HG02943 (cell line): ENCODE measurements around the gene BBLN.
"Not testable (repeated sequence)": the region's sequence is repeated elsewhere in the genome, so short reads cannot be mapped to it uniquely, and the experiment has no call there.

Source experiments
- ATAC-seq: cut with Tn5 transposase; IDR thresholded peaks from one replicate; pipeline ENCODE4 v1.9.1; 2021; ENCODE audit warnings: mild to moderate bottlenecking, low read depth, moderate library complexity; ENCODE audit not compliant: unreplicated experiment

Gene BBLN, protein sequence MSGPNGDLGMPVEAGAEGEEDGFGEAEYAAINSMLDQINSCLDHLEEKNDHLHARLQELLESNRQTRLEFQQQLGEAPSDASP

DNA sequence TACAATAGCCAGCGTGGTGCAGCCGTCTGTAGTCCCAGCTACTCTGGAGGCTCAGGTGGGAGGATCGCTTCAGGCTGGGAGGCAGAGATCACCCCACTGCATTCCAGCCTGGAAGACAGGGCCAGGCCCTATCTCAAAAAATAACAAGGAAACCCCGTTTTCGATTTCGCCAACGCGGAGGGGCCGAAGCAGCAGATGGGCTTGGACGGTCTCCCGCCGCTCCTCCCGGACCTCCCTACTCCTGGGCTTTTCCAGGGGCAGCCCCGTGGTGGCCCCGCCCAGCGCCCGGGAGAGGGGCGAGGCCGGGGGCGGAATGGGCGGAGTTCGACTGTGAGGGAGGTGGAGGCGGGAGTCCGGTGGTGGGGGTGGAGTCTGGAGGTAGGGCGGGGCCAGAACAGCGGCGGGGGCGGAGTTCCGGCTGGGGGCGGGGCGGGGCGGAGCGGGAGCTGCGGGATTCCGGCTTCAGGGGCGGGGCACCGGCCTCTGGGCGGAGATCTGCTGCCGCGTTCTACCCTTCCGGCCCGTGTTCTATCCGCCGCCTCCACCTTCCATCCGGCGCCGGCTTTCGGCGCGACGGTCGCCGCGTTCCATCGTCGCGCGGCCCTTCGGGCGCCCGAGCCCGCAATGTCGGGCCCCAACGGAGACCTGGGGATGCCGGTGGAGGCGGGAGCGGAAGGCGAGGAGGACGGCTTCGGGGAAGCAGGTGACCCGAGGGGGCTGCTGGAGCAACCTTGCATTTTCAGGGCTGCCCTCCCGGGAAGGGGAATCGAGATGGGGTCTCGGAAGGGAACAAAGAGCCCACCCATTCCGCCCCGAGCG, at the start of gene BBLN:
BBLN (plus strand) TSS at position 482 of the 819 bp plus-strand sequence; CDS start at position 625, 143 bp downstream.
- peak; percentile 62 for ATAC-seq

DNA sequence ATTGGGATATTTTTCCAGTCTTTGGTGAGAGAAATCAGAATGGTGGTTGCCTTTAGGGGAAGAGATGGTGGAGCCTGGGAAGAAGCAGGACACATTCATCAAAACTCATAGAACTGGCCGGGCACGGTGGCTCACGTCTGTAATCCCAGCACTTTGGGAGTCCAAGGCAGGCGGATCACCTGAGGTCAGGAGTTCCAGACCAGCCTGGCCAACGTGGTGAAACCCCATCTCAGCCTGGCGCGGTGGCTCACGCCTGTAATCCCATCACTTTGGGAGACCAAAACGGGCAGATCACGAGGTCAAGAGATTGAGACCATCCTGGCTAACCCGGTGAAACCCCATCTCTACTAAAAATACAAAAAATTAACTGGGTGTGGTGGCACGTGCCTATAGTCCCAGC, 48.3 kb upstream of the BBLN start:
- not testable (repeated sequence) for ATAC-seq

DNA sequence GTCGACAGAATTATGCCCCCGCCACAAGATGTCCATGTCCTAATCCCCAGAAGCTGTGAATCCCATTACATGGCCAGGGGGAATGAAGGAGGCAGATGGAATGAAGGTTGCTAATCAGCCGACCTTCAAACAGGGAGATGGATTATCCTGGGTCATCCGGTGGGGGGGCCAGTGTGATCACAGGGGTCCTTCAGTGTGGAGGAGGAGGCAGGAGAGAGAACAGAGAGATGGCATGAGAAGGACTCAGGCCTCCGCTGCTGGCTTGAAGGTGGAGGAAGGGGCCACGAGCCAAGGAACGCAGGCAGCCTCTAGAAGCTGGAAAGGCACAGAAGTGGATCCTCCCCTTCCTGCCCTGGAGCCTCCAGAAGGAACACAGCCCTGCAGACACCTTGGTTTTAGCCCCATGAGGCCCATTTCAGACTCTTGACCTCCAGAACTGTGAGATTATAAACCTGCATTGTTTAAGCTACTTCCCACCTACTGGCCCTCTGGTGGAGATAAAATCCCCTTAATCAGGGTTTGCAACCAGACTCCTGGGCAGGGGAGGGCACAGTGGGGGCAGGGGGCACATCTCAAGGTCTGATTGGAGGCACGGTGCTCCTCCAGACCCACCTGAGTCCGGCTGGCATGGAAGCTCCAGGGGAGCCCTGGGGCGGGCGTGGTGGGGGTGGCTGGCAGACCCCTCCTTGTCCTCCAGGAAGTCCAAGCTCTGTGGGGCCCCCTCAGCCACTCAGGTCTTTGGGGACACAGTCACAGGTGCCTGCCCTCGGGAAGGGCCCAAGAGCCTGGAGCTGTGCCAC, 46.3 kb upstream of the BBLN start:
- ATAC-seq = no peak

DNA sequence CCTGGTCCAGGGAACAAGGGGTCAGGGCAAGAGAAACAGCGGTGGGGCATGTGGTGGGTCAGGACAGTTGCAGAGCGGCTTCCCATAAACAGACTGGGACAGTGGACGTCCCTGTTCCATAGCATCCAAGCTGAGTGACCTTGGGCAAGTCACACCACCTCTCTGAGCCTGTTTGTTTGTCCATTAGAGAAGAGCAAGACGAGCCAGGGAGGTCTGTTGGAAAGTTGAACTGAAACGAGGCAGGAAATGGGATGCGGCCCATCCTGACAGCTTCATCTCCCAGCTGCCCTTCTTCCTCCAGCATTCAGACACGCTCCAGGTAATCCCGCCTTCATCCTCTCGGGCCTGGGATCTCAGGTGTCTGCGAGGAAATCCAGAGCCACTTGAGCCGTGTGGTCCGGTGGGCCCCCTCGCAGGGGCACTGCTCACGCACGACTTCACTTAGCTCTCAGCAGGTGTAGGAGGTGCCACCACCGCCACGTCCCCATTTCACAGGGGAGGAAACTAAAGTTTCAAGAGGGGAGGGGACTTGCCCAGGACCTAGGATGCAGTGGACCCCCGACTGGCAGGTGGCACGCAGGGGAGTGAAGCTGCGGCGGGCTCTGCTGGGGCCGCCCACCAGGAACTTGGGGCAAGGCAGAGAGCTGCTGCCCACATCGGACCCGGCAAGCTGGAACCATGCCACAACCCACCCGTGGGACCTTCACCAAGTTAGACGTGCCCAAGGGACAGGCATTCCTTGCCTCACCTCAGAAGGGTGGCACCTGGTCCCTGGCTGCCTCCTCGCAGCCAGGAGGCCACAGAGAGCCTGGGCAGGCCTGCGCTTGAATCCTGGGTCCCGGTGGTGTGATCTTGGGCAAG, 45.5 kb upstream of the BBLN start:
- ATAC-seq = no peak

DNA sequence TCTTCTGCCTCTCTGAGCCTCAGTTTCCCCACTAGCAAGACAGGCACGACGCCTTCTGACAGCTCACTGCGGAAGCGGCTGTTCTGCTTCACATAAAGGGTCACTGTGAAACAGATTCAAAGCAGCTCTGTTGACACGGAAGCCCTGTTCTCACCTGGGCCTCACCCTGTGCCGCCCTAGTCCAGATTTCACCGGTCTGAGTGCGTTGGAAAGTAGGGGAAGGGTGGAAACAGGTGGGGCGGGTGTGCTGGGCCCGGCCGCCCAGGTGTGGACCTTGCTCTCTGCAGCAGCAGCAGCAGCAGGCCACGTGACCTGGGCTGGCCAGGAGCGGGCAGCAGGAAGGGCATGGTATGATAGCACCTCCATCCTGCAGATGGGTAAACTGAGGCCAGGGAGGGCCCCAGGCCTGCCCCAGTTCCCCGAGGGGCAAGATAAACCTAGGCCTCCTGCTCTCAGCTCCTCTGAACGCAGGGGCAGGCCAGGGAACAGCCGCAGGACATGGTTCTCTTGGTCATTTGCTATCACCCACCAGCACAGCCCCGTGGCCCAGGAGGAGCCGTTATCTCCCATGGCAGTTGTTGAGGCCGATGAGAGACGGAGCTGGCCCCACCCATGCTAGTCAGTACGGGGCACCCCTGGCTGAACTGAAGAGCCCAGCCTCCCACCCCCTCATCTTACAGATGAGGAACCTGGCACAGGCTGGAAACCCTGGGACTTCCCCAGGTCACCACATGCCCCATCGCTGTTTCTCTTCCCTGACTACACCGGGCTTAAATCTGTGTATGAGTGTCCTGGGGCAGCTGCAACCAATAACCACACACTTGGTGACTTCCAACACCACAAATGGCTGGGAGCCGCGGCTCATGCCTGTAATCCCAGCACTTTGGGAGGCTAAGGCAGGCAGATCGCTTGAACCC, 44.6 kb upstream of the BBLN start:
- ATAC-seq = no peak

DNA sequence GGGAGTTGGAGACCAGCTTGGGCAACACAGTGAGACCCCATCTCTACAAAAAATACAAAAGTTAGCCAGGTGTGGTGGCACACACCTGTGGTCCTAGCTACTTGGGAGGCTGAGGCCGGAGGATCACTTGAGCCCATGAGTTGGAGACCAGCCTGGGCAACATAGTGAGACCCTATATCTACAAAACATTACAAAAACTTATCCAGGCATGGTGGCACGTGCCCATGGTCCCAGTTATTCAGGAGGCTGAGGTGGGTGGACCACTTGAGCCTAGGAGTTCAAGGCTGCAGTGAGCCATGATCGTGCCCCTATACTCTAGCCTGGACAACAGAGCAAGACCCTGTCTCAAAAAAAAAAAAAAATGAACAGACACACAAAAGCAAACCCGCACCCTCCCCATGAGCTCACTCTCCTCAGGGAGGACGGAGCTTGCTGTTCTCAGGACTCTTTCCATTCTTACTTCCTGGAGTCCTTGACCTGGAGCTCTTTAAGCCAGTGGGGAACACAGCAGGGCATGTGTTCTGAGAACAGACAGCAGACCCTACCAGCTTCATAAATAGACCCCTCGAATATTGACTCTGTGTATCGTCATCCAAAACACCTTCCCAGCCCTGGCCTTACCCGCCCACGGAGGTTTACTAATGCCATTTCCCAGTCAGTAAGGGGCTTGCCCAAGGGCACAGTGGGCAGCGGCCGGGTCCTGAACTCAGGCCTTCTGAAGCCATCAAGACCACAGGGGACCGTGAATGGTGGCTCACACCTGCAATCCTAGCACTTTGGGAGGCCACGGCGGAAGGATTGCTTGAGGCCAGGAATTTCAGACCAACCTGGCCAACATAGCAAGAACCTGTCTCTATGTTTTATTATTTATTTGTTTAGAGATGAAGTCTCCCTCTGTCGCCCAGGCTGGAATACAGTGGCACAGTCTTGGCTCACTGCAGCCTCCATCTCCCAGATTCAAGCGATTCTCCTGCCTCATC, 43.7 kb upstream of the BBLN start:
- ATAC-seq = no peak

DNA sequence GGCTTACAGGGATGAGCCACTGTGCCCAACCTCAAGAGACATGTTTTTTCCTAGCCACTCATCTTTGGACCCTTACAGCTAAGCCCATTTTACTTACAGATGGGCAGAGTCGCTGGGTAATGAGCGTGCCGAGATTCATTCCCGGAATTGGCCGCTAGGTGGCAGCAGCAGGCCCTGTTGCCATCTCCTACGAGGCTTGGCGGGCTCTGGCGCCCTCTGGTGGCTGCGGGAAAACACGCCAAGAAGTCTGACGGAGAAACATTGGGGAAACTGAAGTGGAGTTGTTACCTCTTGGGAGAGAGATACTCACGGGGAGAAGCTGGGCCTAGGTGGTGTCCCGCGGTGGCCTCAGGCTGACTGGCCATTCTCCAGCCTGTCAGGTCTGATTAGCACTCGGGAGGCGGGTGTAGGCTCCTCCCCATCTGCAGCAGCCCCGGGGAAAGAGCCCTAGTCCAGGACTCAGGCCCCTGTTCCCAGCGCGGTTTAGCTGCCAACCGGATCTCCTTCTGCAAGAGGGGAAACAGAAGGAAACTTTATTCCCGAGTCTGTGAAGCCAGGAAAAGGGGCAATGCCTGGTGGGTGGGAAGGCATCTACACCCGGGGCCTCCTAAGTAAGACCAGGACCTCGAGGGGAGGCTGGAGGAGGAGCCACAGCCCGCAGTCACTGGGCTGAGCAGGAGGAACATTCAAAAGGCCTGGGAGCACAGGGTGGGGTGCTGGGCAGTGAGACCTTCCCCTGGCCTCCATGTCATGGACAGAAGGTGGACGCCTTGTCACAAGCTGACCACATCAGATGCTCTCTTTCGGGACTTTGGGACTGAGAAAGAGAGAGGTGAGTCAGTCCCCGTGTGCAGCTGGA, 42.2 kb upstream of the BBLN start:
- ATAC-seq = no peak

DNA sequence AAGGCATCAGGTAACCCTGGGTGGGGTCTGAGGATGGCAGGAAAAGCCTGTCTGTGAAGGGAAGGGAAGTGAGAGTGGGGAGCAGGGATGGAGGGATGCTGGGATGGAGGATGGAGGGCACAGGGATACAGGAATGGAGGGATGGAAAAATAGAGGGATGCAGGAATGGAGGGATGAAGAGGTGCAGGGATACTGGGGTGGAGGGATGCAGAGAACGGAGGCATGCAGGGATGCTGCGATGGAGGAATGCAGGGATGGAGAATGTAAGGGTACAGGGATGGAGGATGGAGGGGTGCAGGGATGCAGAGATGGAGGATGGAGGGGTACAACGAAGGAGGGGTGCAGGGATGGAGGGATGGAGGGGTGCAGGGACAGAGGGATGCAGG, 41.6 kb upstream of the BBLN start:
- no peak for ATAC-seq

DNA sequence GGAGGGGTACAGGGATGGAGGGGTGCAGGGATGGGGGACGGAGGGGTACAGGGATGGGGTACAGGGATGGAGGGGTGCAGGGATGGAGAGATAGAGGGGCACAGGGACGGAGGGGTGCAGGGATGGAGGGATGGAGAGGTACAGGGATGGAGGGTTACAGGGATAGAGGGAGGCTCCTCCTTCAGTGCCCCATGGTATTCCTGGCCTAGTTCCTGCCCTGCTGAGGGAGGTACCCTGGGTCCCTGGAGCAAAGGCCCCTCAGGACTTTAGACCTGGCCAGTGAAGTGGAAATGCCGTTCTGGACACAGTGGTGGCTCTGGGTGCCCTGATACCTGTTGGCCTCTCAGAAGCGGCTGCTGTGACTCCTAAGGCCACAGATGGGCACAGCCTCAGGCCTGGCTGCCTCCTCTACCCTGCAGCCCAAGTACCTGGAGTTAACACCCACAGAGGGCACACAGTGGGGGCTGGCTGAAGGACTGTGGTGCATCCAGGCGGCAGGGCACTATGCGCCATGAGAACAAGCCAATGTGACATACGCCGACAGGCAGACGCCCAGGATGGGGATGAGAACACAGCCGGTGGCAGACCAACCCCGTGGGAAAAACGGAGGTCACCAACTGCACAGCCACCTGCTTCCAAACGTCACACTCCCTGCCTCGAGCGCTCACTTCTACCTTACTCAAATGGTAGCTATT, 40.9 kb upstream of the BBLN start:
- no peak for ATAC-seq

DNA sequence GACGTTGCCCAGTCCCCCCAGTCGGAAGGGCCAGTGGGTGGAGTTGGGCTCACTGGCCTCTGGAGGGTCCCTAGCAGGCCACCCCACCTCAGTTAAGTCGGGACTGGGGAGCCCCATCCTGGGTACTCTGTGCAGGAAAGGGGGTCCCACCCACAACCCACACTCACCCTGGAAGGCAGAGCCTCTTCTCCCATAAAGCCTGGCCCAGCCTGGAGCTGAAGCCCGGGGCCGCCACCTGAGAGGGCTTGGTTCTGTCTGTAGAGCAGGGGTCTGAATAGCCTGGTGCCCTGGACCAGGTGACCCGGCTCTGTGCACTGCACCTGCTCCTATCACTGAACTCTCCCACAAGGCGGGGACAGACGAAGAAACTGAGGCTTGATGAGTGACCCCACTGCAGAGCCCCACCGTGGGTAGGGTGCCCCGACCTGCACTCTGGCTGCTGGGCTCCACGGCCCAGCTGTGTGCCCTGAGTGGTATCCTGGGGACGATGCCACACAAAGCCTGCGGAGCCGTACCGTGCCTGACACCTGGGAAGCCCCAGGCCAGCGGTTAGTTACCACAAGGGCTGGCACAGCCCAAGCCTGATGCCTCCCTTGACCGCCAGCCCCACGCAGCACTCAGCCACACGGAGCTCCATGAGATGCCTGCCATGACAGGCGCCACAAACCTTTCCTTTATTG, 39.9 kb upstream of the BBLN start:
- no peak for ATAC-seq

DNA sequence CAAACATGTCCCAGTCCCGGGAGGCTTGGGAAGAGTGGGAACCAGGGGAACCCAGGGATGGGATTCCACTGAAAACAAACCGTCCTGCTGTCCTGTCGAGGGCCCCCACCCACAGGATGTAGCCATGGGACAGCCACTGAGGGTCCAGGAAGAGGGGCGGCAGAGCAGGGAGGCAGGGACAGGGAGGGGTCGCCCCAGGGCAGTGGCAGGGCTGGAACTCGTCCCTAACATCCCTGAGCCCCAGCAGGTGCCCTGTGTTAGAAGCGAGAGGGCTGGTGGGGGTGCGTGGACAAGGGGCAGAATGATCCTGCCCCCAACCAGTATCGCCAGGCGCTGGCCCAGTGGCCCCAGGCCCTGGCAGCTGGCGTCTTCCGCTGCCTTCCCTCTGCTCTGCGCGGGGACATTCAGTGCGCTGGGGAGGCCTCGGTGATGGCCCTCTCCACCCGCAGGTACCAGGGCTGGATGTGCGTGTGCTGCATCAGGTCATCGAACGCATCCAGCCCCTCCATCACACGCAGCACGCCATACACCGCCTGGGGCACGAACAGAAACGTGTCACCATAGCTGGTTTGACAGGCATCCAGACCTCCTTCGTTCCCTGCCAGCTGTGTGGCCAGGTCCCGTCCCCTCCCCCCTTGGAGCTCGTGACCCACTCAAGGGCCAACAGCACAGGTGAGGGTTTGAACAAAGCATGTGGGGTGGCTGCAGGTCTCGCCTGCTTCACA, 39.2 kb upstream of the BBLN start:
- ATAC-seq = no peak

DNA sequence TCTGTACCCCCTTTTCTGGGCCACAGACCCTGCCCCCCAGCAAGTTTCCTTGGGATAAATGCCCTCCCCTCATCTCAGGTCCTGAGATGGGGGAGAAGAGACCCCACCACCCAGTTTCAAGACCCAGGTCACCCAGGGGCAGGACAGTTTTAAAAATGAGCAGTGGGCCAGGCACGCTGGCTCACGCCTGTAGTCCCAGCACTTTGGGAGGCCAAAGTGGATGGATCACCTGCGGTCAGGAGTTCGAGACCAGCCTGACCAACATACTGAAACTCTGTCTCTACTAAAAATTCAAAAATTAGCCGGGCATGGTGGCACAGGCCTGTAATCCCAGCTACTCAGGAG, 38.6 kb upstream of the BBLN start:
- ATAC-seq = no peak

DNA sequence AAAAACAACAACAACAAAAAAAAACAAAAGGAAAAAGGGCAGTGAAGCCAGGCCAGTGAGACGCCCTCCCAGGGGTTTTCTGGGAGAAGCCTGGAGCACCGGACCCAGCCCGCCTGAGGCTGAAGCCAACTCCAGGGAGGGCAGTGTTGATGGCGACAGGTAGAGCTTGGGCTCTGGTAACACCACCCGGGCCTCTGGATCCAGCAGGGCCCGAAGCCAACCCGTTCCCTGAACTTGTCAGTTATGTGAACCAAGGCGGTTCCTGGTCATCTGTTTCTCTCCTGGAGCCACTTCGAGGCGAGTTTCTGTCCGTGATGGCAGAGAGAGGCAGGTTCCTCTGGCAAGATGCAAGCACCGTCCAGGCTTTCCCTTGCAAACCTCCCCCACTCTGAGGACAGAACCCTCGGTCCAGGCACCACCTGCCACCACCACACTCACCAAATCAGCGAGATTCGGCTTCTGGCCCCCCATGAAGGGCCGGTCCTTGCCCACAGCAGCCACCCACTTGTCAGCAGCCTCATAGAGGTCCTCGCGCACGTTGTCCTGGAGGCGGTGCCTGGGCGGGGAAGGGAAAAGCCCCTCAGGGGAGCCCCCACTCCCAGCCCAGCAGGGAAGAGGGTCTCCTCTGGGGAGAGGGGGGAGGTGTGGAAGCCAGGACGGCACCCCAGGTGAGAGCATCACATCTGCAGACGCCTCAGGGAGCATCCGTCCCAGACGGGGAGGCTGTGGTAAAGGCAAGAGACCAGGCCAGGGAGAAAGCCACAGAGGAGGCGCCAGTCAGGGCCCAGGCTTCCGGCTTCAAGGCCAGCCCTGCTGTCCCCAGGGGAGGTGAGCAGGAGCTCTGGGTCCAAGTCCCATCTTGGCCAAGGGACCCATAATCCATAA, 37.9 kb upstream of the BBLN start:
- ATAC-seq = no peak

DNA sequence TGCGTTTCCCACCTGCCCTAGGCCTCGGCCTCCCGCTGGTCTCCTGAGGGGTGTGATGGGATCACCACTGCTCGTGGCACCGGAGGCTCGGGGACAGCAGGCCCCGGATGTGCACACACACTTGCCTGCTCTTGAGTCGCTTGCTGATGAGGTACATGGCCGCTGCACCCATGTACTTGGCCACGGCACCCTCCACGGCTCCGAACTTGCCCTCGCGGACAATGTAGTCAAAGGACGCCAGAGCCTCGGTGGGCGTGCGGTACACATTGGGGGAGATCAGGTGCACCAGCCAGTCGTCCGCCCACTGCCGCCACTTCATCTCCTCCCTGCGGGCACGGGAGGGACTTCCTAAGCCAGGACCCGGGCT, 37.3 kb upstream of the BBLN start:
- no peak for ATAC-seq

DNA sequence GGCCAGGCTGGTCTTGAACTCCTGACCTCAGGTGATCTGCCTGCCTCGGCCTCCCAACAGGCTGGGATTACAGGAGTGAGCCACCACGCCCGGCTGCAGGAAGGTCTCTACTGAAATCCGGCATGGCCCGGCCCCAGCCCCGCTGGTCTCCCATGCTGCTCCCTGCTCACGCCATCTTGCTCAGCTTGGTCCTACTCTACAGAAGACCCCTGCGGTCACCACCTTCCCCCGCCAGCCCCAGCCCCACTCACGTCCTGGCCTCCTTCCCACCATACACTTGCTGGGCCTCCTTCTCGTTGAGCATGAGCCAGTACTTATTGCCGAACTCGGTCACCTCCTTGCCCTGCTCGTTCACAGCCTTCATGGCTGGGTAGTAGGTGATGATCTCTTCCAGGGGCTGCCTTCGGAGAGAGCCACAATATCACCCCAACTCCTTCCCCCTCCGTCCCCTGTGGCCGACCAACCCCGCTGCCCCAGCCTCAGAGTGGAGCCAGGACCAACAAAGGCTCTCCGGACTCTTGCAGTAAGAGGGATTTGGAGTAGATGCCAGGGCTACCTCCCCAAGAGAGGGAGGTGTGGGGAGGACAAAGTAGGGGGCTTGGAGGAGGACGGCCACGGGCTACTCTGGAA, 36.5 kb upstream of the BBLN start:
- no peak for ATAC-seq
